Heart right ventricle (tissue), 16 donors: ENCODE measurements around the gene ATXN1. TPM values are rescaled to one million over a fixed set of nuclear protein-coding genes. Genes with fewer than 3 reads are reported as not detected.

Experiments
- ATAC-seq, 8 donors: fragments of 200-7000 bp; cut with Tn5 transposase; one replicate each; pipeline ENCODE4 v1.9.1; 2020; ENCODE audit warnings: mild to moderate bottlenecking in 8 of 8, moderate library complexity in 8 of 8, moderate number of reproducible peaks in 1 of 8
- DNase-seq, 2 donors: peaks; one replicate each; pipeline ENCODE4 v3.0.0-alpha.2; 2020
- H3K27ac ChIP-seq, 10 donors: fragments of 200-600 bp; sonication (generic) in 2 of 10; one replicate each; pipeline versions ENCODE4 v1.5.0 to v1.8.0; 2020 to 2022; ENCODE audit warnings: mild to moderate bottlenecking in 3 of 10
- H3K27me3 ChIP-seq, 7 donors: fragments of 200-600 bp; one replicate each; pipeline ENCODE4 v1.8.0; 2021 to 2022; ENCODE audit warnings: mild to moderate bottlenecking in 2 of 7
- H3K36me3 ChIP-seq, 9 donors: fragments of 200-600 bp; sonication (generic) in 1 of 9; one replicate each; pipeline versions ENCODE4 v1.5.0 to v1.8.0; 2020 to 2022; ENCODE audit warnings: mild to moderate bottlenecking in 2 of 9
- H3K4me1 ChIP-seq, 9 donors: fragments of 200-600 bp; sonication (generic) in 1 of 9; one replicate each; pipeline versions ENCODE4 v1.5.0 to v1.8.0; 2020 to 2022; ENCODE audit warnings: mild to moderate bottlenecking in 4 of 9
- H3K4me3 ChIP-seq, 10 donors: fragments of 200-600 bp; sonication (generic) in 2 of 10; one replicate each; pipeline versions ENCODE4 v1.5.0 to v1.8.0; 2020 to 2022; ENCODE audit warnings: mild to moderate bottlenecking in 7 of 10, moderate library complexity in 2 of 10
- H3K9me3 ChIP-seq, 11 donors: fragments of 200-600 bp in 10 of 11; sonication (generic) in 2 of 11; one replicate each; pipeline versions ENCODE4 v1.5.0 to v1.8.0; 2013 to 2022; ENCODE audit warnings: mild to moderate bottlenecking in 2 of 11, control low read depth in 1 of 11, moderate library complexity in 1 of 11
- WGBS, 2 donors: extraction: QIAGEN DNeasy Blood & Tissue Kit; methylation state at CpG; one replicate each; pipeline ENCODE4 v1.1.7; 2013; ENCODE audit warnings: inconsistent platforms in 1 of 2; 5-methylcytosine and 5-hydroxymethylcytosine counted together
- intact Hi-C, 10 donors: fragments of 100-400 bp; cut with DNase I; formaldehyde crosslinking; loops; one replicate each; pipeline versions ENCODE4 v1.11.1 to v1.14.2; 2022
- polyA plus RNA-seq, 2 donors: library from polyadenylated mRNA; stranded (reverse); fragments of 200-250 nt; gene quantifications; one replicate each; pipeline ENCODE4 v1.2.3, GENCODE V29; 2013
- total RNA-seq, 10 donors: library from RNA; stranded (reverse); fragmentation: NEBNext Ultra II Directional in 3 of 10; extraction: Animal tissue kit (Norgen Biotek cat#: 25700) in 3 of 10; gene quantifications; one replicate each; pipeline versions ENCODE4 v1.2.1 to v1.2.4, GENCODE V29; 2021 to 2023
- TF ChIP-seq, protein P1 (sequence below), 9 donors: fragments of 200-600 bp; sonication (generic) in 2 of 9; IDR thresholded peaks; one replicate each; pipeline versions ENCODE4 v1.5.0 to v1.8.0; 2021 to 2022; ENCODE audit warnings: antibody characterized with exemption in 9 of 9, mild to moderate bottlenecking in 5 of 9, moderate library complexity in 1 of 9
- donor health status: Arrhythmogenic right ventricular cardiomyopathy.
- donor health status: ischemic (EF 13 %, LVEDD 7.1; RV severe dilation, severe dysfunction).
- donor health status: healthy with polysubstance abuse.
- donor health status: DM: no; HTN: yes; CAD: no.
- donor health status: DM: no; HTN: no; CAD: no.
- donor health status: ischemic (EF 25% LVEDD 6.9; RV normal size, moderate dysfunction).
- donor health status: ischemic (EF 25% LVEDD 5.7; RV mildly dilated, moderate dysfunction).
- donor health status: healthy.
- donor health status: DM: yes; HTN: yes; CAD: no.
- donor health status: Ischemic cardiomyopathy.
- donor health status: ischemic (EF 35%, LVEDD 5.7; RV mildly dilated, moderate dysfunction).
- donor health status: nonischemic (EF 11% LVEDD 7.7; RV severe dilation, severe dysfunction).
- donor health status: DM: yes; HTN: yes; CAD: no.
- donor health status: PGD.
- donor health status: ischemic (EF 29% LVEDD 5.4; RV normal size, mild dysfunction).
- donor health status: nonischemic (EF 23%, LVEDD 6.1; RV moderate dilation, normal function).

ATXN1 gene
- total and polyA plus RNA-seq, 12 donors = 4.1 to 46.5 (median 40.3) TPM

DNA sequence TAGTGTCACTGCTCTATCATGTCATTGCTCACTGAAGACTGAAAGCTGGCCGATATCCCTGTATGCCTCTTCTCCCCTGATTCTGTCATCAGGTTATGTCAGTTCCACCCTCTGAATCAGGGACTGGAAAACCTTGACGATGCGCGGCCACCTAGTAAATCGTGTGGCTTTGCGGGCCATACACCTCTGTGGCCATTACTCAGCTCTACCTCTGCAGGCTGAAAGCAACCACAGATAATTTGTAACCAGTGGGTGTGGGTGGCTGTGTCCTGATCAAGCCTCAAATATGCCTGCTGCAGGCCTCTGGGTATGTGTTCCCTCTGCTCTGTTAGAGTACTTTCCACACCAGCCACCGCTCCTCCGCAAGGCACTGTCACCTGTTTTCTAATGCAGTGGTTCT lies 417.7 kb downstream of the ATXN1 start:
- Histone ChIP-seq H3K4me1 (peaks cover 20 to 49% (median 32%) of the 10 kb centered on the region in 9 donors), H3K27ac (no peak overlapping the region), H3K36me3 (no peaks in the 10 kb centered on the region), H3K27me3 (no peaks in the 10 kb centered on the region), H3K4me3 (no peak overlapping the region), H3K9me3 (no peaks in the 10 kb centered on the region)
- intact Hi-C loops = no loop called here
- no peak for DNase-seq
- 91 to 96% methylated on average over 8 of the region's 8 CpGs for WGBS, 2 donors
- TF ChIP-seq, protein P1, sequence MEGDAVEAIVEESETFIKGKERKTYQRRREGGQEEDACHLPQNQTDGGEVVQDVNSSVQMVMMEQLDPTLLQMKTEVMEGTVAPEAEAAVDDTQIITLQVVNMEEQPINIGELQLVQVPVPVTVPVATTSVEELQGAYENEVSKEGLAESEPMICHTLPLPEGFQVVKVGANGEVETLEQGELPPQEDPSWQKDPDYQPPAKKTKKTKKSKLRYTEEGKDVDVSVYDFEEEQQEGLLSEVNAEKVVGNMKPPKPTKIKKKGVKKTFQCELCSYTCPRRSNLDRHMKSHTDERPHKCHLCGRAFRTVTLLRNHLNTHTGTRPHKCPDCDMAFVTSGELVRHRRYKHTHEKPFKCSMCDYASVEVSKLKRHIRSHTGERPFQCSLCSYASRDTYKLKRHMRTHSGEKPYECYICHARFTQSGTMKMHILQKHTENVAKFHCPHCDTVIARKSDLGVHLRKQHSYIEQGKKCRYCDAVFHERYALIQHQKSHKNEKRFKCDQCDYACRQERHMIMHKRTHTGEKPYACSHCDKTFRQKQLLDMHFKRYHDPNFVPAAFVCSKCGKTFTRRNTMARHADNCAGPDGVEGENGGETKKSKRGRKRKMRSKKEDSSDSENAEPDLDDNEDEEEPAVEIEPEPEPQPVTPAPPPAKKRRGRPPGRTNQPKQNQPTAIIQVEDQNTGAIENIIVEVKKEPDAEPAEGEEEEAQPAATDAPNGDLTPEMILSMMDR (IDR thresholded peaks at IDR 0.05) = no peak
- ATAC-seq = no peak

DNA sequence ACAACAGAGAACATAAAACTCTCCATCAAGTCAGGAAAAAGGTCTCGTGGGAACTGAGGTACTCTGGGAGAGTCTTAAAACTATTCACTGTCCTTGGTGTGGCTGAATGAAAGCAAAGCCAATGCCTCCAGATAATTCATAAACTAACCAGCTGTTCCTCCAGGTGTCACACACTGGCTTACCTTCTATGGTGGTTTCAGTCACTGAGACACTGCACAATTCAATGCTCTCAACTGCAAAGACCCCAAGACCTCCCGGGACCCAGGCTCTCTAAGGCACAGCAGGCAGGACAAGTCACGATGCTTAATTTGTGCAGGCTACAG lies 422.0 kb downstream of the ATXN1 start:
- peak overlapping the region in 3 of 10 donors; percentile 12 to 31 (median 23) for H3K27ac ChIP-seq
- H3K4me1 ChIP-seq = peaks cover 11 to 68% (median 40%) of the 10 kb centered on the region in 9 donors

DNA sequence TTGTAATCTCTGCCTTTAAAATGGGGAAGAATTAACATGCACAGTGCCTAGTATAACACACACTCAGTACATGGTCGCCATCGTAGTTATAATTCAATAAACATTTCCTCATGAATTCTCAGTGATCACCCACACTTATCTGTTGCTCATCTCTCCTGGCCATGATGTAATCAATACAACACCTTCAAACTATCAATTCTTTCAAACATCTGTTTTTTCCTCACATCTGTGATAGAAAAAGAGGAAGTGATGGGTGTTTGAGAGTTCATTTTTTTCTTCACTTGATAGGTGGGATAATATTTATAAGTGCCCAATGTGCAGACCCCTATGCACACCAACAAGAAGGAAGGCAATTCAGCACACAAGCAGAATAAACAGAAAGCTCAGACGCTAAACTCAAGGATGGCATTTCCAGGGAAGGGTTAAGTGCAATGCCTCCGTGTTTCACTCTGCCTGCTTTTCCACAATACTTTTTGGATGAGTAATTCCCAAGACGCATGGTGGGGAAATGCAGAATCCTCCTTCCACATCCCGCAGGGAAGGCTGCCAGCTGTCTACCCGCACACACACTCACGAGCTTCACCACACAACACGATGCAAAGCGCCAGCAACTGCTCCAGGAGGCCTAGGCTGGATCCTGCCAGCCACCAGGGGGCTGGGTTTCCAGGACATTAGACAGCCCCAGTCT lies 422.5 kb downstream of the ATXN1 start:
- Histone ChIP-seq H3K27ac (peak overlapping the region in 2 of 10 donors; percentile 23 to 31), H3K4me3 (no peak overlapping the region), H3K4me1 (peaks cover 11 to 71% (median 42%) of the 10 kb centered on the region in 9 donors), H3K9me3 (no peaks in the 10 kb centered on the region), H3K27me3 (no peaks in the 10 kb centered on the region), H3K36me3 (no peaks in the 10 kb centered on the region)
- WGBS, 2 donors = 27 to 33% methylated on average over 10 of the region's 10 CpGs
- ATAC-seq (peak in 6 of 8 donors; percentile 19 to 53 (median 38)), DNase-seq (peak; percentile 51 to 54)
- TF ChIP-seq, protein P1 (IDR thresholded peaks at IDR 0.05) = peak; percentile 11 to 64 (median 48)
- intact Hi-C loops = loop anchor here in 9 of 10 donors (5.0 to 10.0 kb wide), 8 partner anchors 156 to 746 kb away; partner anchors contain the start of gene ATXN1 (in 4 of the 9)

More for the DNA sequence above, 422.0 kb downstream of the ATXN1 start:
- Histone ChIP-seq H3K36me3 (no peaks in the 10 kb centered on the region), H3K27me3 (no peaks in the 10 kb centered on the region), H3K9me3 (no peaks in the 10 kb centered on the region), H3K4me3 (no peak overlapping the region)
- ATAC-seq (no peak), DNase-seq (no peak)
- 51 to 54% methylated on average over 3 of the region's 3 CpGs for WGBS, 2 donors
- TF ChIP-seq, protein P1 (IDR thresholded peaks at IDR 0.05) = peak in 2 of 9 donors; percentile 1 to 6
- intact Hi-C loops = loop anchor here in 9 of 10 donors (5.0 to 10.0 kb wide), 8 partner anchors 156 to 746 kb away; partner anchors contain the start of gene ATXN1 (in 4 of the 9)

DNA sequence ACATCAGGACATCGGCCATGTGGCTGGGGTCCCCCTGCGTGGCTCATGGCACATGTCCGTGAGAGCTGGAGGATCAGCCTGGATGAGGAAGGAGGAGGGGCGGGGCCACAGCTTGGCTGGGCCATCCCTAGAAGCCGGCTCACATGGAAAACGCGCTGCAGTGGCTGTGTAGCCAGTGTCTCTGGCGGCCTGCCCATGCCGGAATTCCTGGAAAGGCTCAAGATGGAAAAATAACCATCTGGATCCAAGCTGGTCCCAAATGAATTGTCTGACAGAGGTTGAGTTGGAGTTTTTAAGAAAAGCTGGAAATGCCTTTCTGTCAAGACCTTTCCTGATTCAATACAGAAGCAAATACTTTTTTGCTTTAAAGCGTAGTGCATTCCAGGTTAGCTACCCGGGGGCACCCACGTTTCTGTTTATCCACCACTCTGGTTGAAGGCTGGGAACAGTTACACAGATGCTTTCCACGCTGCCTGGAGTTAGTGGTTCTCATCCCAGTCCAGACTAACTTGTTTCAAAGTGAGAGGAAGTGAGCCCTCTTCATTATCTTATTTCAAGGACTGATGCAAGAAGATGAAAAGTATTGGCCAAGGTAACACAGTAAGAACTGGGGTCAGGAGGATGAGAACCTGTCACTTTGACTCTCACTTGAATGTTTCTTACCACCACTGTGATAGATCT lies 423.8 kb downstream of the ATXN1 start:
- intact Hi-C loops = loop anchor here in 9 of 10 donors (5.0 to 10.0 kb wide), 8 partner anchors 157 to 747 kb away; partner anchors contain the start of gene ATXN1 (in 4 of the 9)

More for the DNA sequence above, 423.8 kb downstream of the ATXN1 start:
- peak overlapping the region in 1 of 10 donors; percentile 5 for H3K4me3 ChIP-seq
- H3K27me3 ChIP-seq = no peaks in the 10 kb centered on the region
- ATAC-seq = peak; percentile 84 to 95 (median 92)
- TF ChIP-seq, protein P1 (IDR thresholded peaks at IDR 0.05) = no peak
- H3K36me3 ChIP-seq = no peaks in the 10 kb centered on the region
- H3K4me1 ChIP-seq = peaks cover 14 to 79% (median 53%) of the 10 kb centered on the region in 9 donors
- peak overlapping the region in 9 of 10 donors; percentile 2 to 81 (median 39) for H3K27ac ChIP-seq
- WGBS, 2 donors = 7 to 14% methylated on average over 13 of the region's 13 CpGs
- peak; percentile 97 to 98 for DNase-seq
- no peaks in the 10 kb centered on the region for H3K9me3 ChIP-seq
